HG03097 (cell line): Measurements from ENCODE around the gene LRP11.

Experiments used
- ATAC-seq: cut with Tn5 transposase; IDR thresholded peaks from one replicate; pipeline ENCODE4 v1.9.1; 2021; ENCODE audit not compliant: unreplicated experiment, low FRiP score

LRP11 gene

DNA sequence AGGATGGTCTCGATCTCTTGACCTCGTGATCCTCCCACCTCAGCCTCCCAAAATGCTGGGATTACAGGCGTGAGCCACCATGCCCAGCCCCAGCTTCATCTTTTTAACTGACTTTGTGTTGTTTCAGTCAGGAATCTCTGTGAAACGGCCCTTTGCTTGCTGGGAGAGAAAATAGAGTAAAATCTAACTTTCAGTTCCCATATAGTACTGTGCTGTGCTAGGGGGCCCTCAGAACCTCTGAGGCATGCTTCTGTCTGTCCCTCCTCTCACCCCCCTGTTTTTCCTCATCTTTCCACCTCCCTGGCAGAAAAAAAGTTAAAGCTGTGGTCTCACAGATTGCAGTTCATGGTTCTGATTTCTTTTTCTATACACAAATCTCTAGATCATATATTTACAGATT, 48.4 kb downstream of the LRP11 start:
- ATAC-seq, result no peak

- ATAC-seq, result no peak
Measured at GRCh38 chr6:149813351-149813750, 50.8 kb downstream of the LRP11 start.

GRCh38 chr6:149809798-149810197, 54.4 kb downstream of the LRP11 start:
- no peak for ATAC-seq

DNA sequence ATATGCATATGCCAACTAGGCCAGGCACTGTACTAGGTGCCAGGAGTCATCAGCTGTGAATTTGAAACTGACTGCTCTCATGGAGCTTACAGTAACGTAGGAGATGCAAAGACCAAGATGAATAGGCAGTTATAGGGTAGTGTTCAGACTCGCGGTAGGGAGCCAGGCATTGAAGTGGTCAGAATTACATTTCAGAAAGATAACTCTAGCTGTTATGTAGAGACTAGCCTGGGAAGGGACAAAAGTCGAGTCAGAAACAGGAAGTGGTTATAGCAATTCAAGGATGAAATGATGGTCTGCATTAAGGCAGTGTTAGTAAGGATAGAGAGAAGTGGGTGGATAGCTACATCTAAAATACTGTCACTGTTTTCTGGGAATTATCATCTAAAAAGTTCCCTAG, 58.0 kb downstream of the LRP11 start:
- ATAC-seq, result no peak

DNA sequence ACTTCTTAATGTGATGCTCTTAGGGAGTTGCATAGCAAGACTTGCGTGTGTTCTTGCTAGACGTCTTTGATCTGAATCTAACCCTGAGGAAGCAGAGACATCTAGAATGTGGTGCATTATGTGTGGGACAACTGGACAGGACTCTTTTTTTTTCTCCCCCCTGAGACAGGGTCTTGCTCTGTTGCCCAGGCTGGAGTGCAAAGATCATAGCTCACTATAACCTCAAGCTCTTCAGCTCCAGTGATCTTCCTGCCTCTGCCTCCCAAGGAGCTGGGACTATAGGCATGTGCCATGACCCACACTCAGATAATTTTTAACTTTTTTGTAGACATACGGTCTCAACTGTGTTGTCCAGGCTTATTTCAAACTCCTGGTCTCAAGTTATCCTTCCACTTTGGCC, 80.6 kb downstream of the LRP11 start:
- ATAC-seq, result no peak

GRCh38 chr6:149782337-149782736, 81.8 kb downstream of the LRP11 start:
- ATAC-seq, result no peak

- ATAC-seq, result no peak
Measured at GRCh38 chr6:149781715-149782114, 82.4 kb downstream of the LRP11 start.

DNA sequence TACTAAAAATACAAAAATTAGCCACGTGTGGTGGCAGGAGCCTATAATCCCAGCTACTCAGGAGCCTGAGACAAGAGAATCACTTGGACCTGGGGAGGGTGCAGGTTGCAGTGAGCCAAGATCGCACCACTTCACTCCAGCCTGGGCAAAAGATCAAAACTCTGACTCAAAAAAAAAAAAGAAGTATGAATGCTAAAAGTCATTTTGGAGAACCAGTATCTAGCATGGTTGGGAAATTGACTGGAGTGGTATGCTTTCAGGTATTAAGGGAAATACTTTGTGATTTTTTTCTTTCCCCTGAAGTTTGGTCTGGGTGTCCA, 84.6 kb downstream of the LRP11 start:
- no peak for ATAC-seq

- ATAC-seq, result no peak
Measured at GRCh38 chr6:149777624-149778023, 86.5 kb downstream of the LRP11 start.

- ATAC-seq, result no peak
Measured at GRCh38 chr6:149771925-149772324, 92.2 kb downstream of the LRP11 start.

GRCh38 chr6:149771185-149771584, 93.0 kb downstream of the LRP11 start:
- no peak for ATAC-seq

GRCh38 chr6:149769676-149770075, 94.5 kb downstream of the LRP11 start:
- no peak for ATAC-seq
